Measurements from ENCODE around the gene RILP.
A peak's percentile ranks its signal among the peaks of the same experiment; 100 is the strongest.
"Not testable (repeated sequence)": the region's sequence is repeated elsewhere in the genome, so short reads cannot be mapped to it uniquely, and the experiment has no call there.

RILP gene

GRCh38 chr17:1683459-1683858 is 33.8 kb upstream of the RILP start:
- H3K4me1 ChIP-seq = peaks cover 16 to 28% (median 25%) of the 10 kb centered on the region in 10 experiments

GRCh38 chr17:1676401-1676800 is 26.7 kb upstream of the RILP start:
- no peak overlapping the region for H3K27ac ChIP-seq
- no peaks in the 10 kb centered on the region for H3K4me1 ChIP-seq
- no peak for TF ChIP-seq Cebpa-rat (IDR thresholded peaks at IDR 0.05)
- H4K20me1 ChIP-seq = peaks cover 66 to 100% (median 98%) of the 10 kb centered on the region in 11 experiments
- no peak overlapping the region for H3K4me2 ChIP-seq
- peaks cover 99 to 100% (median 100%) of the 10 kb centered on the region in 11 experiments for H3K36me3 ChIP-seq
- no peak overlapping the region for H3K9ac ChIP-seq
- no peak overlapping the region for H3K4me3 ChIP-seq
- no peaks in the 10 kb centered on the region for H3K9me3 ChIP-seq (replicated peaks in 1 of 11)
- no peaks in the 10 kb centered on the region for H3K27me3 ChIP-seq

More at GRCh38 chr17:1683459-1683858, 33.8 kb upstream of the RILP start:
- Histone ChIP-seq H4K20me1 (peaks cover 49 to 59% (median 56%) of the 10 kb centered on the region in 11 experiments), H3K9me3 (replicated peaks in 1 of 11) (no peaks in the 10 kb centered on the region), H3K4me3 (peak overlapping the region; percentile 81 to 98 (median 92)), H3K36me3 (peaks cover 49 to 54% (median 52%) of the 10 kb centered on the region in 11 experiments), H3K9ac (peak overlapping the region; percentile 86 to 98 (median 96)), H3K4me2 (peak overlapping the region; percentile 75 to 97 (median 93)), H3K27ac (peak overlapping the region in 10 of 11 experiments; percentile 83 to 98 (median 96); a peak in 18 of 22 replicates), H3K27me3 (no peaks in the 10 kb centered on the region)
- TF ChIP-seq Cebpa-rat (IDR thresholded peaks at IDR 0.05) = no peak

GRCh38 chr17:1673041-1673785 is 23.5 kb upstream of the RILP start:
- Histone ChIP-seq H3K9me3 (replicated peaks in 1 of 11) (no peaks in the 10 kb centered on the region), H3K27ac (0 out of 22 replicates have a peak overlapping the region, but pooled peaks of 1 of the 11 experiments have one; percentile 6), H3K4me1 (no peaks in the 10 kb centered on the region), H4K20me1 (peaks cover 60 to 100% (median 98%) of the 10 kb centered on the region in 11 experiments), H3K4me3 (no peak overlapping the region), H3K4me2 (no peak overlapping the region), H3K9ac (no peak overlapping the region), H3K27me3 (no peaks in the 10 kb centered on the region), H3K36me3 (peaks cover 98 to 100% (median 99%) of the 10 kb centered on the region in 11 experiments)
- no peak for TF ChIP-seq Cebpa-rat (IDR thresholded peaks at IDR 0.05)

- not testable (repeated sequence) for H3K27me3 ChIP-seq; H3K4me2 ChIP-seq; H3K27ac ChIP-seq; H3K9me3 ChIP-seq (replicated peaks in 1 of 11); H3K9ac ChIP-seq; H3K4me1 ChIP-seq; H3K4me3 ChIP-seq
- Histone ChIP-seq H4K20me1 (peaks cover 58 to 100% (median 97%) of the 10 kb centered on the region in 11 experiments; a peak in 21 of 22 replicates), H3K36me3 (peaks cover 99 to 100% (median 100%) of the 10 kb centered on the region in 11 experiments)
These were observed 14.3 kb upstream of the RILP start for GRCh38 chr17:1663934-1664333.

- Histone ChIP-seq H3K36me3 (peaks cover 100% of the 10 kb centered on the region in 11 experiments), H3K9ac (no peak overlapping the region), H3K4me1 (no peaks in the 10 kb centered on the region), H4K20me1 (peaks cover 29 to 99% (median 90%) of the 10 kb centered on the region in 11 experiments; a peak in 21 of 22 replicates), H3K27ac (no peak overlapping the region), H3K27me3 (no peaks in the 10 kb centered on the region), H3K4me3 (no peak overlapping the region), H3K9me3 (replicated peaks in 1 of 11) (no peaks in the 10 kb centered on the region), H3K4me2 (no peak overlapping the region)
- TF ChIP-seq Cebpa-rat (IDR thresholded peaks at IDR 0.05) = no peak
These were observed 11.4 kb upstream of the RILP start for GRCh38 chr17:1661045-1661444.

- peaks cover 100% of the 10 kb centered on the region in 11 experiments for H3K36me3 ChIP-seq
- H3K4me1 ChIP-seq = peaks cover 0 to 4% (median 0%) of the 10 kb centered on the region in 10 experiments; a peak in 5 of 20 replicates
- H3K27me3 ChIP-seq = no peaks in the 10 kb centered on the region
- no peak overlapping the region for H3K9ac ChIP-seq
- no peak overlapping the region for H3K27ac ChIP-seq
- no peak overlapping the region for H3K4me3 ChIP-seq
- H4K20me1 ChIP-seq = peaks cover 9 to 99% (median 86%) of the 10 kb centered on the region in 11 experiments; a peak in 20 of 22 replicates
- TF ChIP-seq Cebpa-rat (IDR thresholded peaks at IDR 0.05) = no peak
- H3K4me2 ChIP-seq = no peak overlapping the region
- H3K9me3 ChIP-seq (replicated peaks in 1 of 11) = no peaks in the 10 kb centered on the region
These were observed 8.4 kb upstream of the RILP start for GRCh38 chr17:1658100-1658499.

GRCh38 chr17:1653735-1654134 is 4.1 kb upstream of the RILP start:
- peaks cover 88 to 89% (median 88%) of the 10 kb centered on the region in 11 experiments for H3K36me3 ChIP-seq
- no peak for TF ChIP-seq Cebpa-rat (IDR thresholded peaks at IDR 0.05)
- no peaks in the 10 kb centered on the region for H3K27me3 ChIP-seq
- no peaks in the 10 kb centered on the region for H3K9me3 ChIP-seq (replicated peaks in 1 of 11)
- H3K4me1 ChIP-seq = peaks cover 19 to 37% (median 29%) of the 10 kb centered on the region in 10 experiments
- no peak overlapping the region for H3K4me2 ChIP-seq
- no peak overlapping the region for H3K27ac ChIP-seq
- H4K20me1 ChIP-seq = peaks cover 11 to 91% (median 79%) of the 10 kb centered on the region in 11 experiments; a peak in 20 of 22 replicates
- 0 out of 22 replicates have a peak overlapping the region, but pooled peaks of 2 of the 11 experiments have one; percentile 8 to 12 for H3K9ac ChIP-seq
- H3K4me3 ChIP-seq = no peak overlapping the region

- Histone ChIP-seq H3K36me3 (peaks cover 79 to 80% (median 79%) of the 10 kb centered on the region in 11 experiments), H4K20me1 (peaks cover 11 to 82% (median 69%) of the 10 kb centered on the region in 11 experiments; a peak in 20 of 22 replicates), H3K4me1 (peaks cover 28 to 45% (median 38%) of the 10 kb centered on the region in 10 experiments)
- H3K4me2 ChIP-seq; H3K9ac ChIP-seq; H3K4me3 ChIP-seq; H3K9me3 ChIP-seq (replicated peaks in 1 of 11); H3K27ac ChIP-seq; H3K27me3 ChIP-seq: not testable (repeated sequence)
These were observed 3.1 kb upstream of the RILP start for GRCh38 chr17:1652794-1653193.

- Histone ChIP-seq H3K4me1 (peaks cover 41 to 58% (median 51%) of the 10 kb centered on the region in 10 experiments), H3K9ac (peak overlapping the region in 4 of 11 experiments; percentile 5 to 85 (median 50); a peak in 4 of 22 replicates), H3K4me2 (peak overlapping the region in 9 of 11 experiments; percentile 91 to 100 (median 98); a peak in 15 of 22 replicates), H3K9me3 (replicated peaks in 1 of 11) (no peaks in the 10 kb centered on the region), H4K20me1 (peaks cover 11 to 71% (median 62%) of the 10 kb centered on the region in 11 experiments; a peak in 20 of 22 replicates), H3K27ac (peak overlapping the region in 1 of 11 experiments; percentile 88; a peak in 2 of 22 replicates), H3K27me3 (no peaks in the 10 kb centered on the region), H3K4me3 (no peak overlapping the region), H3K36me3 (peaks cover 66 to 71% (median 66%) of the 10 kb centered on the region in 11 experiments)
- no peak for TF ChIP-seq Cebpa-rat (IDR thresholded peaks at IDR 0.05)
These were observed 1.8 kb upstream of the RILP start for GRCh38 chr17:1651559-1651844.

All from BLaER1 treated with 17β-estradiol and CSF1 and Interleukin-3, amounts not matched to agents 10 nM and 100 nM (cell line).